GM03348 (cell line): ENCODE data around the gene LGALS9.
"Not testable (repeated sequence)": the region's sequence is repeated elsewhere in the genome, so short reads cannot be mapped to it uniquely, and the experiment has no call there.

Experiments used
- DNase-seq: peaks from one replicate; pipeline ENCODE4 v3.0.0; 2012; ENCODE audit warnings: low spot score

LGALS9 gene

DNA sequence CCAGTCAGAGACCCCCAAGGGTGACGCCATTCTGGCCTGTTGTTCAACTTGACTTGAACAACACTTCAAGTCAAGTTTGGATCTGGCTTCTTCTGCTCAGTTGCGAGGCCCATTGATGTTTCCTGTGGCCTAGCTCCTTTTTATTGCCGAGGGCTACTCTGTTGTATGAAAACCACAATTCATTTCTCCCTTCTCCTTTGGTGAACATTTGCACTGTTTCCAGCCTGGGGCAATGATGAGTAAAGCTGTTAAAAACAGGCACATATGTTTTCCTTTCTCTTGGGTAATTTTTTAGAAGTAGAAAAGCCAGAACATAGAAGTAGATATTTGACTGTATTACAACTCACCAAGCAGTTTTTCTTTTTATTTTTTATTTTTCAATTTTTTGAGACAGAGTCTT lies 1.7 kb upstream of the LGALS9 start:
- not testable (repeated sequence) for DNase-seq

- no peak for DNase-seq
Measured at GRCh38 chr17:27631411-27631760, 398 bp downstream of the LGALS9 start.

GRCh38 chr17:27631897-27632725 lies 1.1 kb downstream of the LGALS9 start:
- DNase-seq: no peak

DNA sequence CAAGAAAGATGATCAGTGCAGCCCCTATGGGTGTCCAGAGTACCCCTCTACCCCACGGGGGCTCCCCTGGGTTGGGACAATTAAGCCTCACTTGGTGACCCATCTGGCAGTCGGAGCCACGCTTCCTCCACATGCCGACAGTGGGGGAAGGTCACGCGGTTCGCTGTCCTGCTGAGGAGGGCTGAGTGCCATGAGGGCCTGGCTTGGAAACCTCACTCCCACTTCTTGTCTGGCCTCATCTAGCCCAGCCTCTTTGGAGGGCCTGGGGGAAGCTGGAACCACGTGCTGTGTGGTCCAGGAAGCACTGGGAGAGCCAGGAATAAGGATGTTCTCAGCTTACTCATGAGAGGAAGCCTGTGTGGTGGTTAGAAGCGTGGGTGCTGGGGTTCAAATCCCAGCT lies 1.8 kb downstream of the LGALS9 start:
- DNase-seq: peak; percentile 62

DNA sequence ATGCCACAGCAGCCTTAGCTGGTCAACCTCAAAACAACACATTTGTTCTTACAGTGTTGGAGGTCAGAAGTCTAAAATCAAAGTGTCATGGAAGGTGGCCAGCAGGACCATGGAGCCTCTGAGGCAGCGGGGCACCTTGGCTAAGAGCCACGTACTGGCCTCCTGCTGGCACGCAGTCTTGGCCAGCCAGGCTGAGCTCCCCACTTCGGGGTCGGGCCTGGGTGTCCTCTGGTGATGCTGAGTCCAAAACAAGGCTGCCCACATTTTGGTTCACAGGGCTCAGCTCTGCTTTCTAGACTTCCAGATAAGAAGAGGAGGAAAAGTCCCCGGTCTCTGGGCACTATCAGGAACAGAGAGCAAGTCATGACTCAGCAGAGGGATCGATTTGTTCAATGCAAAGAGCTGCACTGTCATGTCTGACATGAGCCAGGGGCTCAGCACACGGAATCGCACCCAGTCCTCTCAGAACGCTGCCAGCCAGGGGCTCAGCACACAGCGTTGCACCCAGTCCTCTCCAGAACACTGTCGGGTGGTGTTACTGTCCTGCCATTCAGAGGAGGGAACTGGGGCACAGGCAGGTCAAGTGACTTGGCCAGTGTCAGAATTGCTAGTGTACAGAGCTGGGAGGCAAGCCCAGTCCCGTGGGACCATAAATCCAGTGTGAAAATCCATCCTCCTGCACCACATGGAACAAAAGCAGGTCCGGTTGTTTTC lies 2.5 kb downstream of the LGALS9 start:
- DNase-seq: no peak

- no peak for DNase-seq
Measured at GRCh38 chr17:27634026-27634335, 3.0 kb downstream of the LGALS9 start.

- DNase-seq: no peak
Measured at GRCh38 chr17:27634776-27635175, 3.8 kb downstream of the LGALS9 start.

DNA sequence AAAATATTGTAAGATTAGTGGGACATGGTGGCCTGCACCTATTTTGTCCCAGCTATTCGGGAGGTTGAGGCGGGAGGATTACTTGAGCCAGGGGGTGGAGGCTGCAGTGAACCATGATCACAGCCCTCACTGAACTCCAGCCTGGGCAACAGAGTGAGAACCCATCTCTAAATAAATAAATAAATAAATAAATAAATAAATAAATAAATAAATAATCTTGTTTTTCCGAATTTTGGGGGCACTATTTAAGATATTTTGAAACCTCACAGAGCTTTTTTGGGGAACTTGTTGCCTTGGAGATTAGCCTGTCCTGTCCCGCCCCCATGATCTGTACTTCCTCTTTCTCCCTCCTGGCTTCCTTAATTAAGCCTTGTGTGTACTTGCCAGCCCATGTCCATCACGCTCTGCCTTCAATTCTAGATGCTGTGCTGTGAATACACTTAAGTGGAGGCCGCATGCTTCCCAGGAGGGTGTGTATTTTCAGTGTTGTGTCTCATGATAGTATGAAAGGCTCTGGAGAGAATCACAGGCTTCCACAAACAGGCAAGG lies 4.4 kb downstream of the LGALS9 start:
- no peak for DNase-seq

GRCh38 chr17:27636005-27636520 lies 5.1 kb downstream of the LGALS9 start:
- DNase-seq: not testable (repeated sequence)

- not testable (repeated sequence) for DNase-seq
Measured at GRCh38 chr17:27637818-27638217, 6.8 kb downstream of the LGALS9 start.

DNA sequence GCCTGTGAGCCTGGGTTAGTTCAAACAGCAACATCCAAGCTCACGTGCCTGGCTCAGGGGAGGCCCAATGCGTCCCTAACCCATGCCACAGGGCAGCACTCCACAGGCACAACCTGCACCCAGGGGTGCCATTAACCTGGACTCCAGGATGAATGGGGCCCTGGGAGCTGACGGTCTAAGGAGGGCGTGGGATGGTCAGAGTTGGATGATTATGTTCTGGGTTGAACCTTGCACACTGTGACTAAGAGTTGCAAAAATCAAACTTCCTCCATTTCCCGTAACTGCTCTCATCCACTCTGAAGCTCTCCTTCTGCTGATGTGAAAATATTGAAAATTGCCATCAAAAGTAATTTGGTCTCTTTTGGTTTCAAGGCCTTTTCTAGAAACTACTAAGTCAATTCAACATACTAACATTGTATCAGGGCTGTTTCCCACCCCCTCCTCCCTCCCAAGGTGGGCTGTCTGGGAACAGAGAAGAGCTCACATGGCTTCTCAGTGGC lies 7.5 kb downstream of the LGALS9 start:
- DNase-seq: not testable (repeated sequence)

GRCh38 chr17:27640790-27641189 lies 9.8 kb downstream of the LGALS9 start:
- no peak for DNase-seq

DNA sequence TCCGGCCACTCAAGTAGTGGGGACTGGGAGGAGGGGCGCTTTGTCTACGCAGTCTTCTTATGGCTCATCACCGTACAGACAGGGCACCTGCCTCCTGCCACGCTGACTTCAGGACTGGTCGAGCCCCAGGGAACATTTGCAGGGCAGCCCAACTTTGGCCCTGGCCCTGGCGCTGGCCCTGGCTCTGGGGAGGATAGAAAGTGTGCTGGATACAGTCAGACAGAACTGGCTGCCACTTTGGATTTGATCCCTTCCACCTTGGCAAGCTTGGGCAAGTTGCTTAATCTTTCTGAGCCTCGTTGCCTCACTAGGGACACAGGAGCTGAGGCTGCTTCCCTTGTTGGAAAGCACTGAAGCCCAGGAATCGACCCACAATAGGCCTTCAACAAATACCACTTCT lies 13.6 kb downstream of the LGALS9 start:
- DNase-seq: no peak

GRCh38 chr17:27645621-27646020 lies 14.6 kb downstream of the LGALS9 start:
- DNase-seq: not testable (repeated sequence)

- DNase-seq: no peak
Measured at GRCh38 chr17:27646232-27646631, 15.2 kb downstream of the LGALS9 start.

DNA sequence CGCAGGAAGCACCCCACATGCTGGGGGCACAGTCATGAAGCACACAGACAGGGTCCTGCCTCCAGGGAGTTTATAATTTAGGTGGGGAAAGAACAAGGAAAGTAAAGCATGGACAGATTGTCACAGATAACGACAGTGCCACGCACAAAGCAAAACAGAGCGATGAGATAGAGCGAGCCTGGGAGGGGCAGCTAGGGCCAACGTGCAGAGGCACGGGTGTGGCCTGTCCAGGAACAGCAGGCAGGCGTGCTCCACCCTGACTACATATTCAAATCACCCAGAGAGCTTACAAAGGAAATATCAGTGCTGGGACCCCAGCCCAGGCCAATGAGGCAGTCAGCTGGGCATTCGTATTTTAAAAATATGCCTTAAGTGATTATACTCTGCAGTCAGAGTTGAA lies 16.8 kb downstream of the LGALS9 start:
- DNase-seq: no peak

DNA sequence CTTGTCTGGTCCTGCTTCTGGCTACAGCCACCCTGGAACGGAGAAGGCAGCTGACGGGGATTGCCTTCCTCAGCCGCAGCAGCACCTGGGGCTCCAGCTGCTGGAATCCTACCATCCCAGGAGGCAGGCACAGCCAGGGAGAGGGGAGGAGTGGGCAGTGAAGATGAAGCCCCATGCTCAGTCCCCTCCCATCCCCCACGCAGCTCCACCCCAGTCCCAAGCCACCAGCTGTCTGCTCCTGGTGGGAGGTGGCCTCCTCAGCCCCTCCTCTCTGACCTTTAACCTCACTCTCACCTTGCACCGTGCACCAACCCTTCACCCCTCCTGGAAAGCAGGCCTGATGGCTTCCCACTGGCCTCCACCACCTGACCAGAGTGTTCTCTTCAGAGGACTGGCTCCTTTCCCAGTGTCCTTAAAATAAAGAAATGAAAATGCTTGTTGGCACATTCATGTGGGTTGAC lies 18.2 kb downstream of the LGALS9 start:
- DNase-seq: not testable (repeated sequence)

GRCh38 chr17:27649929-27650328 lies 18.9 kb downstream of the LGALS9 start:
- DNase-seq: no peak

- no peak for DNase-seq
Measured at GRCh38 chr17:27650836-27651235, 19.8 kb downstream of the LGALS9 start.

DNA sequence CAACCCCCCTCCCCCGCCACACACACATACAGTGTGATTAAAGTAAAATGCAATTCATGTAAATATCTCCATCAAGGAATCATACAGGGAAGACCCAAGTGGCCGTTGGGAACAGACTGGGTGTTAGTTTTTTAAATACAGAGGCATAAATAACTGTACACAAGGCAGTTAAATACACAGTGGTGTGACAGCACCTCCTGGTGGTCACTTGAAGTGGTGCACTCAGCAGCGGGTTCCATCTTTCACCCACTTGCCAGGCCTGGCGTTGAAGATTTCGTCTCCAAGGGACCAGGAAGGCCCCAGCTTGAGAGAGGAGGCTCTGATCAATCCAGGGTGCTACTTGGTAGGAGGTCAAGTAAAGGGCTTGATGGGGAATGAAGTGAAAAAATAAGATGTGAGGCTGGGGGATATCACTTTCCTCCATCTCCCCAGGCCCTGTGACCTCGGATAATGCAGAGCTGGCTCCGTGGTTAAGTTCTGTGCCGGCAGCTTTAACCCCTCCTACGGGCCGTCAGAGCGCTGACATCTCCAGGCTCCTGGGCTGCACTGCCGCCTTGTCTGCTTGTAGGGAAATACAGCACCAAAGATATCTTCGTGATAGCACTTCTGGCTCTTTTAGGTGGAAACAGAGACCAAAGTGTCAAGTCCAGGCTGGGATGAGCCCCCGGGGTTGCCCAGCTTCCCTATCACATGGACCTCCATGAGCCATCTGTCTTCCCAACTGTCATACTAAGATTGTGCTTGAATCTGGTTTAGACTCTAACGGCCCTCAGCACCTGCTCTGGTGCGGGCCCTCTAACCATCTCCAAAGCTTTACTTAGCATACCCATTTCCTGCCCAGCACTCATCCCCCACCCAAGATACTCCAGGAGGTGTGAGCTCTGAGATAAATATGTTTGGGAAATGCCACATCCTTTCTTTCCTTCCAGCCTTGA lies 20.7 kb downstream of the LGALS9 start:
- peak; percentile 51 for DNase-seq

GRCh38 chr17:27653449-27653971 lies 22.5 kb downstream of the LGALS9 start:
- DNase-seq: not testable (repeated sequence)
